Neutrophil (primary cell): ENCODE measurements around the gene MBNL1.

Experiments
- H3K27ac ChIP-seq: fragments of 200-600 bp; sonication (generic); 2 replicates; pipeline ENCODE4 v1.5.1; 2016; ENCODE audit warnings: mild to moderate bottlenecking, moderate library complexity
- H3K27me3 ChIP-seq: fragments of 200-600 bp; sonication (generic); 2 replicates; pipeline ENCODE4 v1.6.0; 2016; ENCODE audit warnings: mild to moderate bottlenecking
- H3K36me3 ChIP-seq: fragments of 200-600 bp; sonication (generic); 2 replicates; pipeline ENCODE4 v1.5.1; 2017
- H3K4me1 ChIP-seq, 2 experiments: fragments of 200-600 bp in 1 of 2; sonication (generic) in 1 of 2; 1 replicate in 1 of 2; 2 replicates in 1 of 2; pipeline versions ENCODE4 v1.5.1 to v1.6.1; 2013 to 2016; ENCODE audit warnings: low read depth in 1 of 2, low read length in 1 of 2, mild to moderate bottlenecking in 1 of 2, moderate library complexity in 1 of 2; ENCODE audit not compliant: control insufficient read depth in 1 of 2, insufficient read depth in 1 of 2
- H3K4me3 ChIP-seq, 2 experiments: fragments of 200-600 bp in 1 of 2; sonication (generic) in 1 of 2; 1 replicate in 1 of 2; 2 replicates in 1 of 2; pipeline ENCODE4 v1.5.1; 2013 to 2016; ENCODE audit warnings: low read depth in 1 of 2, low read length in 1 of 2, mild to moderate bottlenecking in 1 of 2, moderate library complexity in 1 of 2
- H3K9me3 ChIP-seq: fragments of 200-600 bp; sonication (generic); 2 replicates; pipeline ENCODE4 v1.5.1; 2016
- CTCF ChIP-seq: fragments of 200-600 bp; sonication (generic); IDR thresholded peaks from 2 replicates; pipeline ENCODE4 v1.5.1; 2016; ENCODE audit warnings: antibody characterized with exemption

Gene MBNL1

GRCh38 chr3:152234657-152235375 is 33.9 kb upstream of the MBNL1 start:
- no peaks in the 10 kb centered on the region for H3K9me3 ChIP-seq
- H3K27ac ChIP-seq: no peak overlapping the region
- no peaks in the 10 kb centered on the region for H3K36me3 ChIP-seq
- H3K4me1 ChIP-seq: peaks cover 6 to 11% of the 10 kb centered on the region in 2 experiments
- H3K4me3 ChIP-seq: no peak overlapping the region
- TF ChIP-seq CTCF: no peak
- no peaks in the 10 kb centered on the region for H3K27me3 ChIP-seq

- no peak for TF ChIP-seq CTCF
- Histone ChIP-seq H3K4me3 (no peak overlapping the region), H3K27me3 (no peaks in the 10 kb centered on the region), H3K9me3 (no peaks in the 10 kb centered on the region), H3K27ac (no peak overlapping the region), H3K36me3 (no peaks in the 10 kb centered on the region), H3K4me1 (peaks cover 8 to 18% of the 10 kb centered on the region in 2 experiments)
These were observed 32.9 kb upstream of the MBNL1 start for GRCh38 chr3:152235709-152236298.

- no peak for TF ChIP-seq CTCF
- Histone ChIP-seq H3K27ac (peak overlapping the region; percentile 51), H3K9me3 (no peaks in the 10 kb centered on the region), H3K4me3 (no peak overlapping the region), H3K36me3 (no peaks in the 10 kb centered on the region), H3K4me1 (peaks cover 17 to 27% of the 10 kb centered on the region in 2 experiments), H3K27me3 (no peaks in the 10 kb centered on the region)
These were observed 32.0 kb upstream of the MBNL1 start for GRCh38 chr3:152236716-152237115.

- no peaks in the 10 kb centered on the region for H3K36me3 ChIP-seq
- peak overlapping the region; percentile 81 for H3K27ac ChIP-seq
- no peaks in the 10 kb centered on the region for H3K9me3 ChIP-seq
- H3K27me3 ChIP-seq: no peaks in the 10 kb centered on the region
- H3K4me1 ChIP-seq: peaks cover 63 to 70% of the 10 kb centered on the region in 2 experiments
- H3K4me3 ChIP-seq: no peak overlapping the region
- no peak for TF ChIP-seq CTCF
These were observed 27.3 kb upstream of the MBNL1 start for GRCh38 chr3:152241142-152242017.

GRCh38 chr3:152243301-152243711 is 25.4 kb upstream of the MBNL1 start:
- Histone ChIP-seq H3K9me3 (no peaks in the 10 kb centered on the region), H3K36me3 (no peaks in the 10 kb centered on the region), H3K27me3 (no peaks in the 10 kb centered on the region), H3K27ac (peak overlapping the region; percentile 81), H3K4me3 (peak overlapping the region; percentile 50 to 52), H3K4me1 (peaks cover 65 to 73% of the 10 kb centered on the region in 2 experiments)
- no peak for TF ChIP-seq CTCF
